HG03108 (cell line): Measurements from ENCODE around the gene ADGRD2.

Experiments used
- ATAC-seq: cut with Tn5 transposase; IDR thresholded peaks from one replicate; pipeline ENCODE4 v1.9.1; 2021; ENCODE audit warnings: moderate library complexity; ENCODE audit not compliant: unreplicated experiment

ADGRD2 gene

DNA sequence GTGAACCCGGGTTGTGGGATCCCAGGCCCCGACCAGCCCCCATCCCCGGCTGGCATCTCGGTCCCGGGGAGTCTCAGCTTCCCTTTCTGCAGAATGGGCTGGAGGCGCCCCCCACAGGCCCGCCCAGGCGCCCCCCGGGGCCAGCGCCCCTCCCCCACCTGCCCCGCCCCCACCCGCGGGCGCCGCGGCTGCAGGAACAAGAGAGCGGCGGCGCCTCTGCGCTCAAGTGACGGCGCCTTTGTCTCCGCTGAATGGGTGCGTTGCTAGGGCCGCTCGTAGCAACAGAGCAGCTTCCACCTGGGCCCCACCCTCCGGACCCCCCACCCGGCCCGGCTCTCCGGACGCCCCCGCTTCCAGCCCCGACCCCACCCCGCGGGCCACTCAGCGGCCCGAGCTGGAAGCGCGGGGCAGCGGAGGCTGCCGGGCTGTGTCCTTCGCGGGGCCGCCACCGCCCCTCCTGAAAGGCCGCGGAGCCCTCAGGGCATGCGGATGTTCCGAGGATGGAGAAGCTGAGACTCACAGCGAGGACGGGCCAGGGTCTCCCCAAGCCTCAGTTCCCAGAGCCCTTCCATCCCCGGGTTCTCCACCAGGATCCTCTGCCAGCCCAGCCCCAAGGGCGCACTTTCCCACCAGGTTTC, 27.5 kb downstream of the ADGRD2 start:
- ATAC-seq, result no peak

DNA sequence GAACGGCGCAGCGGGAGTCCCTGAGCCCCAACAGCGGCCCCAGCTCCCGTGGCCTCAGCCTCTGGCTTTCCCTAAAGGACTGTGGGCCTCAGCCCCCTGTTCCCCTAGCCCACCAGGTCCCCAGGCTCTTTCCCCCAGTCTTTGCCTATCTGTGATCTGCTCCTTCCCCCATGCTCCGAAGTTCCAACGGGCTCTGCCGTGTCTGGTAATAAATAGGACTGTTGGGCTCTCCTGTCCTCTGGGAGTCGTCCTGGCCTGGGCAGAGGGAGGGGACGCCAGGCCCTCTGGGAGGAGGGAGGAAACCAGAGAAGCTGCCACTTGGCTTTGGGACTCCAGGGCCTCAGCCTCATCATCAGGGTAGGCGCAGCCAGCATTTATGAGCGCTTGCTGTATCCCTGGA, 28.1 kb downstream of the ADGRD2 start:
- no peak for ATAC-seq

DNA sequence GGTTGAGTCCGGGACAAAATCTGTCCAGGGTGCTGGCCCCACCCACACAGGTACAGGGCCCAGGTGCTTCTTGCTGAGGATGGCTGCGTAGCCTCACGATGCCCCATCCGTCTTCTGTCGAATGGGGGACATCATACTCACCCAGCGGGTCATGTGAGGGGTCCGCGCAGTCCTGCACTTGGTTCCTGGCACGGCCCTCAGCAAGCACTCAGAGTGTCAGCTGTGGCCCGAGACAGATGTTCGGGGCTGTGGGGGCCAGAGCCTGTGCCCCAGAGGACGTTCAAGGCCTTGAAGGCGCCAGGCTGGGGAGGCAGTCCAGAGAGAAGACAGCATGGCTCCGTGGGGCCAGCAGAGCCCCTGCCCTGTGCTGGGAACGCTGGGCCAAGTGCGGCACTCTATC, 29.1 kb downstream of the ADGRD2 start:
- no peak for ATAC-seq

DNA sequence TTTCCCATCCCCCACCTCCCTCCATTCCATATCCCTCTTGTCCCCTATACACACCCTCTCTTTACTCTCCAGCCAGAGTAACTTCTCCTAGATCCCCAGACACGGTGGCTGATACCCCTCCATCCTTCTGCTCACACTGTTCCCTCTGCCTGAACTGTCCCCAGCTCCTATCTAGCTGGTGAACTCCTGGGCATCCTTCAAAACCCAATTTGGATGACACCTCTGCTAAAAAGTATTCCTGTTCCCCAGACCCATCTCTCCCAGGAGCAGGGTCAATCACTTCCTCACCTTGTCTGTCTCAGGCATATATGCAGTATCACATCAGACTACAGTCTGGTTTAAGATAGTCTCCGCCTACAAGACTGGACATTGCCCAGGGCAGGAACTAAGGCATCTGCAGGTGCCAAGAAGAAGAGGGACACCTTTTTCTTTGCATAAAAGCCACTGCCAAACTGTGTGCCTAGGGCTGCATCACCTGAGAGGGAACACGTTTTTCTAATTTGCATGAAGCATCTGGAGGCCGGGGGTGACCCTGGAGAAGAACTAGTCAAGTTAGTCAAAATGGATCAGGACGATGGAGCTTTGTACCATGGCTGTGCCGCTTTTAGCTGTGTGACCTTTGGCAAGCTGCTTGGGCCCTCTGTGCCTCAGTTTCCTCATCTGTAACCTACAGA, 29.8 kb downstream of the ADGRD2 start:
- ATAC-seq, result no peak

DNA sequence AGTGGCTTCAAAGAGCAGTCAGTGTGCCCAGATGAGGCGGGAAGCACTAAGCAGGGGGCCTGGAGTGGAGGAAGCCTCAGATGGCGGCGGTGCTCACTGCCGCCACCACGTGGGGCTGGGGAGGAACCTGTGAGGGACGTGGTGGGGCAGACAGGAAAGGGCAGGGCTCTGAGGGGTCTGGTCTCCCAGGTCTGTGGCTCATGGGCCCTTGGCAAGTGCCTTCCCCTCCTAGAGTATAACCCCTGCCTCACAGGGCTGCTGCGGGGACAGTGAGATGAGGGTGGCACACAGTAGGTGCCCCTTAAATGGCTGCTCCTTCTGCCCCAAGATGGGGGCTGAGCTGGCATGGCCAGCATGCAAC, 30.4 kb downstream of the ADGRD2 start:
- ATAC-seq, result no peak

DNA sequence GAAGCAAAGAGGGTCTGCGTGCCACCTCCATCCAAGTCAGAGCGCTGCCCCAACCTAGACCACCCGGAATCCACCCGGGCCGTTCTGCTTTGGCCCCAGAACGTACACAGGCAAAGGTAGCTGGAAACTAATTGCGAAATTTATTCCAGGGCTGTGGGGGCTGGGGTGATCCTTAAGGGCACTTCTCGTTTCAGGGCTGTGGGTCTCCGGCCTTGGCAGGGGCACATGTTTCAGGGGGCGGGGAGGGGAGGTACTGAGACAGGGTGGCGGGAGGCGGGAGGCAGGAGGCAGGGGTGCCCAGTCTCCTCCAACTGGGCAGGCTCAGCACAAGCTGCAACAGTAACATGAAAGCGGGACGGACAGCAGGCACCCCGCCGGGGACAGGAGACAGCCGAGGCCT, 30.9 kb downstream of the ADGRD2 start:
- no peak for ATAC-seq

DNA sequence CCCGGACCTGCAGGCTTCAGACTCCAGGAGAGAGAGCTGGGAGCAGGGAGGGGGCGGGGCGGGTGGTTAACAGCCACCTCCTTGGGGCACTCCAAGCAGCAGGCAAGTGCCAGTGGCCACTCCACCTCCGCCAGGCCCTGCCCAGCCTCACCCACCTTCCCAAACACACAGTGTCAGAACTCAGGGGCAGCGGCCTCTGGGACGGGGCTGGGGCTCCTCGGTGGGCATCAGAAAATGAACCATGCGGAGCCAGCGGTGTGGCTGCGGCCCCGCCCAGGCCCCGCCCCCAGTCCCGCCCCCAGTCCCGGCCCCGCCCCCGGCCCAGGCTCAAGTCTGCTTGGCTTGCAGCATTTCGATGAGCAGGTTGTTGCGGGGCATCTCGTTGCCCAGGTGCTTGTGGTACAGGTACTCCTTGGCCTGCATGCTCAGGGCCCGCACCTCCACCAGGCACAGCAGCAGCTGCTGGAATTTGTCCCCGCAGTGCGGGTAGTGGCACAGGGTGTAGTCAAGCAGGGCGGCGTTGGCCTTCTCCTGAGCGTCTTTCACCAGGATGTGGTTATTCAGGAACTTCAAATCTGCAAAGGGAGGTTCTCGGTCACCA, 32.3 kb downstream of the ADGRD2 start:
- no peak for ATAC-seq

DNA sequence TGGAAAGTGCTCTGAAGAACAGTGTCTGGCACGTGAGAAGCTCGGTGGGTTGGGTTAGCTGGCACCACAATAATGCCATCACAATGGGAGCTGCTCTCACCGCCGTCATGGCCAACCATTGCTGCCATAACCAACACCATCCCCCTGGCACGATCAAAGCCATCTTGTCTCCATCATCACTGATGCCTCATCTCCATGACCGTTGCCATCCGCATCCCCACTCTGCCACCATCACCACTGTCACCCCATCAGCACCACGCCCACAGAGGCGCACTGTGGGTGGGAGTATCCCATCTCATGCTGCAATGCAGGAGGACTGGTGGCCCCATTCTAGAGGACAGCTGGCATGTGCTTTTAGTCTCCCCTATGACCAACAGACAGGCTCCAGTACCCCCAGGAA, 33.2 kb downstream of the ADGRD2 start:
- ATAC-seq, result no peak

DNA sequence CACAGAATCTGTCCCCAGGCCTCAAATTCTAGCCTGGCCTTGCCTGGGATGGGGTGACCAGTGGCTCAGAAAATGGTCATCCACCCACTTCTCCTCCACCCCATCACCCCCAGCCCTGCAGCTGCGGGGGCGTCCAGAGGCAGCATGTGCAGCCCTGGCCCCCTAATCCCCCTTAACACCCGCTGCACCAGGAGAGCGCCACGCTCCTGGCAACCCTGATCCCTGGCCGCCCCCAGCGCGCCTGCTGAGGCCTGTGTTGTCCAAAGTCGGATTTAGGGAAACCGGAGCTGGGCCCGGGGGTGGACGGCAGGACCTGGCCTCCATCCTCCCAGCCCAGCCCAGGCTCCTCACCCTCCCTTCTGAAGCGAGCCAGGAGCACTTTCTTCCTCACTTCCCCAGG, 35.0 kb downstream of the ADGRD2 start:
- no peak for ATAC-seq

DNA sequence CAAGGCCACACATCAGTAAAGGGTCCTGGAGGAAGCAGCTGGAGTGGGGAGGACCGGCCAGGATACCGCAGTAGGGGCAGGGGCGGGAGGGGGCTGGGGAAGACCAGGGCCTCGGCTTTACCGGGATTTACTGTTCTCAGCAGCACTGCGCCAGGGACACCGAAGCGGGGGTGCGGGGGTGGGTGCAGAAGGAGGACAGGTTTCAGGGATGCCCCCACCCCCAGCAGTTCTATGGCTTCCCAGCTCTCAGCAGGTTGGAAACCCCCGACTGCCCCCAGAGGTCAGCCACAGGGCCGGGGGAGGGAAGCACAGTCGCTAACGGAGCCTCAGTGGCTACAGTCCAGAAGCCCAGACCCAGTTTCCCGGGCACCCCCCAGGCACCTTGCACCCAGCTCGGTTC, 35.7 kb downstream of the ADGRD2 start:
- ATAC-seq, result no peak

DNA sequence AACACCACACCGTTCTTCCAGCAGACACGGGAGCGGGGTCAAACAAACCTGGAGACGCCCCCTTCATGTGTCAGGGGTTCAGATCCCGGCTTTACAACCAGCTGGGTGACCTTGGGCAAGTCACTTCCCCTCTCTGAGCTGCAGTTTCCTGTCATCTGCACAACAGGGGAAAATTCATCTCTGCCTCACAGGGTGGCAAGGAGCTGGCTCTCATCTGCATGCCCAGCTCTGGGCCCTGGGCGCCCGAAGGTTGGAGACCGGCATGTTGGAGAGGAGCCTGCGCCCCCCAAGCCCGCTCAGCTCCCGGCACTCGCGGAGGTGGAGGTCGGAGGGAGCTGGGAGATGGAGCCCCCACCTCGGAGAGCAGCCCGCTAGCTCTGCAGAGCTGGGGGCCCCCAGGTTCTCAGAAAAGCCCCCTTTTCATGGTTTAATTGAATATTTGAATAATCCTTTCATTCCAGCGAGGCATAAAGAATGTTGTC, 36.6 kb downstream of the ADGRD2 start:
- no peak for ATAC-seq

DNA sequence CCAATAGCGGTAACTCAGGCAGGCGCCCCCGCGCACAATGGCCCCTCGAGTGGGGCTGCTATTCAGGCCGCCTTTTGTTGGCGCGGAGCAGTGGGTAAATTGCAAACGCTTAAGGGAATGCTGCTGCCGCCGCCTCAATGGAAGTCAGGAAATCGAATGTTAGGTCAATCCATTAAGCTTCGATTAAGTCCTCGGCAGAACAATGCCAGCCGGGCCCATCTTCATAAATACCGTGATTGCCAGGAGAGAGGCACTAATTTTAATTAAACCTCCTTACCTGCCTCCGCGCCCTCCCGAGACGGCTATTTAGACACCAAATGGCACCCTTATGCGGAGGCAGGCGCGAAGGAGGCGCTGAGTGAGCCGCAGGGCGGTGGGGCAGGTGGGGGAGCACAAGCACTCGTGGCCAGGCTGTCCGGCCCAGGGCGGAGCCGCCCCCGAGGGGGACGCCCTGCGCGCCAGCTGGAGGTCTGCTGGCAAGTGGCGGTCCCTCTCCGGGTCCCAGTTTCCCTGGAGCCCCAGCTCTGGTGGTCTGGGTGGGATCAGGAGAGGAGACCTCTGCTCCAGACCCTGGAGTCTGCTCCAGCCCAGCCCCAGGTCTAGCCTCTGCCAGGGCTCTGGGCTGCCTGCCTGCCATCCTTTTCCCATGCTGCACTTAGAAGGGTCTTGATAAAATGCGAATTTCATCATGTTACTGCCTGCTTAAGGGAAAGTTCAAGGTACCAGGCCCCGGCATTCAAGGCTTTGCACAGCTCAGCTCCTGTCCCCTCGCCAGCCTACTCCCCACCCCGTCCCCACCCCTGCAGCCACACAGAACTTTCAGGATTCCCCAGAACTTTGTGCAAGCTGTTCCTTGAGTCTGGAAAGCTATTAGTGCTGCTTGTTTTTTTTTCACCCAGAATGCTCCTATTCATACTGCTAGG, 37.3 kb downstream of the ADGRD2 start:
- no peak for ATAC-seq

DNA sequence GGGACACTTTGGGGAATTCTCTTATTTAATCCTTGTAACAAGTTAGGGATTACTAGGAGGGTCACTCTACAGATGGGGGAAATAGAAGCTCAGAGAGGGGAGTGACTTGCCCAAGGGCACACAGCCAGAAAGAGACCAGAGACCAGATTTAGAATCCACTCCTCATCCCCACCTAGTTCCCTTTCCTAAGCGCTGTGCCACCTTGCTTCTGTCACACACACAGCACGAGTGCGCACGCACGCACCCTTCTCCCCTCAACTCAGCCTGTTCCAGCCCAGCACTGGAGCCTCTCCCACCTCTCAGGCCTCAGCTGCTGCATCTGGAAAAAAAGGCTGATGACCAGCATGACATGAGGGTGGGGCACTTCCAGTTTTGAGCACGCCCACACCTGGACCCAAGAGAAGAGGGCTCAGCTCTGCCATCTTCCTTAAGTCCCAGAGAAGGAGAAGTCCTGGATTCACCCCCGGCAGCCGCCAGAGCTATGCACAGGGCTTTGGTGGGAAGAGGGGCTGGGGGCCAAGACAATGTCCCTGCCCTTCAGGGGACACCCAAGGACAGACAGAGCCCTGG, 38.5 kb downstream of the ADGRD2 start:
- ATAC-seq, result no peak

DNA sequence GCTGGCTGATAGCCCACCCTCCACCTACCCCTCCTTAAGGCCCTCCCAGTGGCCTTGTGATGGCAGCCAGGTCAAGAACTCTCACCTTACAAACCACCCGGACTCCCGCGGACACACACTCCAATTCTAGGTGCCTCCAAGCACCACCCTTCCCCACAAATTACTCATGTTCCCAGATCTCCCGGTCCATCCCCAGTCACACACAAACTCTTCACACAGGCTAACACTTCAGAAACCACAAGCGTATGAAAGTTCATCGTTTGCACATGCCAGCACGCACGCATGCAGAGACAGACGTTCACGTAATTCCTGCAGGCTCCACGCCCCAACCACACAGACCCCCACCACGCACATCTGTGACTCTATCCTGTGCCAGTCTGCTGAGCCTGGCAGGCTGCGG, 39.0 kb downstream of the ADGRD2 start:
- no peak for ATAC-seq

DNA sequence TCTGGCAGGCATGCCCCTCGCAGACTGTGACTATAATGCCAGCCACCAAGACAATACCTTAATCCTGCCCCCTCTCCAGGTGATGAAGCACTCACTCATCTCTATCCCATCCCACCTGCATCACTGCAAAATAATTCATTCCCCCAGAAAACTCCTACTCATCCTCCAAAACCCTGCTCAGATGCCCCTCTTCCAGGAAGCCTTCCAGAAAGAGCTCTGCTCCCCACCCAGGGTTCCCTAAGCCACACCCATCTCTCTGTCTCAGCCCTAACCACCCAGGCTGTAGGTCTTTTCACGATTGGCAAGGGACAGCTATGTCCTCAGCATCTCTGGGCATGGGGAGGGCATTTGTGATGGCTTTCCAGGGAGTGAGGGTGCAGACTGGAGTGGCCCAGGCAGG, 39.8 kb downstream of the ADGRD2 start:
- no peak for ATAC-seq

DNA sequence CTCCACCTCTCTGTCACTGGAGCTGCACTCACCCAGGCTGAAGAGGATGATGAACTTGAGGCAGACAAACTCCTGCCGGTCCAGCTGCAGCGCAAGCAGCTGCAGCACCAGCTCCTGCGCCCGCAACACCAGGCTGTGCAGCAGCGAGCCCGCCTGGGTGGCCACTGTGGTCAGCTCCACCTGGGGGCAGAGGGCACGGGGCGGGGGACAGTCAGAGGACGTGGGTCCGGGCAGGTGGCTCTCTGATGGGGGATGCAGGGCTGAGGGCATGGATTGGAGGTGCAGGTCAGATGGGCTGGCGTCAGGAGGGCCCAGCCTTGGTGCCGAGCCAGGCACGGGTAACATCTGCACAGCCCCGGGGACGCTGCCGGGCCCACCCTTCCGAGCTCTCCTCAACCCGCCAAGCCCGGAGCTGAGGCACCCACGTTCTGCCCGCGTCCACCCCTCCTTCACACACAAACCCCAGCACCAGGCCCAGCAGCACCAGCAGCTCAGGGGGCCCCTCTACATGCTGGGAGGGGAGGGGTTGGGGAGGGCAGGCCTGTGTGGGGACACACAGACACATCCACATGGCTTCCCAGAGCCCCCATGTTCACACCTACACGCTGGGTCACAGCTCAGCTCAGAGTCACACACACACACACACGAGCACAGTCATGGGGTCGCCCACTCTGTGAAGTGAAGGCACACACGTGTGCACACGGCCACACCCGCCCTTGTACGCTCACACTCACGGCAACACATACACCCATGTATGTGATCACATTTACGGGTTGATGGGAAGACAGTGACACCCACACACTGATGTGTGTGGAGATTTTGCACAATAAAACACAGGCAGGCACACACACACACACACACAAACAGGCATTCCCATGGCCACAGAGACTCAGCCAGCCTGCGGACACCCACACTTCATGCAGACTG, 41.1 kb downstream of the ADGRD2 start:
- ATAC-seq, result no peak

DNA sequence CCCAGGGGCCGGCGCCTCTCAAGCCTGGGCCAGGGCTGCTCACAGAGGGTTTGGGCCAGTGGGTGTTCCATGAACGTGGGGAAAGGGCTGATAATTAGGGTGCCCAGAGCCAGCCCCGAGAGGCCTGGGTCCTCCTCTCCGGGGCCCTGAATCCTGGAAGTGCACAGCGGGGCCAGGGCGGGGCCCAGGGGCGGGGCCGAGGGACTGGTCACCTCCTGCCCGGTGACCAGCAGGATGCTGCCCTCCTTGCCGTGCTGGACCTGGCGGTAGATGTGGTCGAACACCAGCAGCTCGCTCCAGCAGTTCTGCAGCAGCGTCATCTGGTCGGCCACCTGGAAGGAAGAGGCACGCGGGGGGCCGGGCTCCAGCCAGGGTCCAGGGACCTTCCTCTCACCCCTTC, 42.6 kb downstream of the ADGRD2 start:
- no peak for ATAC-seq

DNA sequence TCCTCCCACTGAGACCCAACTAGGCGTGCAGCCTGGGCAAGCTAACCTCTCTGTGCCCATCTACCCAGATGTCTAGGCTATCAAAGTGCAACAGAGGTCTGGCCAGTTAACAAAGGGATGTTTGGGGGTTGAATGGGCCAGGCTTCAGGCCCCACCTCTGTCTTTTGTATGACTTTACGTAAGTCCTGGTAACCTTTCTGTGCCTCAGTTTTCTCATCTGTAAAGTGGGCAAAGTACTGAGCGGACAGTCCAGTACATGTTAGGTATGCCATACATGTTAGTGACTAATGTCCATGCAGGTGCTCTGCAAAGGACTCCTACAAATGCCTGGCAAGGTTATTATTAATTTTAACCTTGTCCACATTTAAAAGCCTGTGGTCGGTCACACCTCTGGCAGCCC, 43.0 kb downstream of the ADGRD2 start:
- no peak for ATAC-seq

DNA sequence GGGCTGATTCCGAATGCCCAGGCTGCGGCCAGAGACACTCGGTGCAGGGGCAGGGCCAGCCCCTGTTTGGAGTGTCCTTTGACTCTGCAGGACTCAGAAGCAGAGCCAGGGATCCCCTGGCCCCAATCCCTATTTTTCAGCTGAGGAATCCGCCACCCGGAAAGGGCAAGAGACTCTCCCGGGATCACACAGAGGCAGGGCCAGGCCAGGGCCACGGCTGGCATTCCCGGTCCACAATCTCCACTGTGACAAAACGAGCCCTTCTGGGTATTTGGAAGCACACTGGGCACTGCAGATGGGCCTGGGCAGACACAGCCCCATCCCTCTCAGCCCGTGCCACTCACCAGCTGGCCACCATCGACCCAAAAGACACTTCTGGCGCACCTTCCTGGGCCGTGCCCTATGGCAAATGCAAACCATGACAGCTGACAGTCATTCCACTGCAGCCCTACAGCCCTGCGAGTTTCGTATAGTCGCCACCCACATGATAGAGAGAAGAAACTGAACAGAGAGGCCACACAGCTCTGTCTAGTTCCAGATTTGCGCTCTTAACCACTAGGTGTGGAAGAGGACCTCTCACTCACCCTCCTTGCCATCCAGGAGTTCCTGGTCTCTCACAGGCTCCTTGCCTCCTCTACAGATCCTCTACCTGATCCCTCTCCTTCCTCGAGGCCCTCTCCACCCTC, 43.7 kb downstream of the ADGRD2 start:
- no peak for ATAC-seq
